ENCODE data around the gene WDR20.
"Not testable (repeated sequence)": the region's sequence is repeated elsewhere in the genome, so short reads cannot be mapped to it uniquely, and the experiment has no call there.

The WDR20 gene

GRCh38 chr14:102095871-102096568, 43.7 kb upstream of the WDR20 start:
- no peaks in the 10 kb centered on the region for H3K36me3 ChIP-seq (ENCODE audit: control insufficient read depth, insufficient read depth, low read length)
- no peaks in the 10 kb centered on the region for H3K27me3 ChIP-seq (replicated peaks; ENCODE audit: control insufficient read depth, insufficient read depth, low read length)
- no peak overlapping the region for H3K4me3 ChIP-seq (replicated peaks; ENCODE audit: low read depth, low read length)
- no peak for TF ChIP-seq CTCF (IDR thresholded peaks at IDR 0.05; ENCODE audit: insufficient read depth, low read length, poor library complexity, severe bottlenecking)
- DNase-seq (ENCODE audit: extremely low read depth, insufficient read length): no peak

- TF ChIP-seq CTCF (IDR thresholded peaks at IDR 0.05; ENCODE audit: insufficient read depth, low read length, poor library complexity, severe bottlenecking): peak; percentile 89
- Histone ChIP-seq H3K27me3 (replicated peaks; ENCODE audit: control insufficient read depth, insufficient read depth, low read length) (no peaks in the 10 kb centered on the region), H3K36me3 (ENCODE audit: control insufficient read depth, insufficient read depth, low read length) (no peaks in the 10 kb centered on the region), H3K4me3 (replicated peaks; ENCODE audit: low read depth, low read length) (no peak overlapping the region)
- no peak for DNase-seq (ENCODE audit: extremely low read depth, insufficient read length)
Observed at GRCh38 chr14:102096569-102097188, 43.0 kb upstream of the WDR20 start.

GRCh38 chr14:102097441-102098135, 42.1 kb upstream of the WDR20 start:
- no peak for DNase-seq (ENCODE audit: extremely low read depth, insufficient read length)
- no peak for TF ChIP-seq CTCF (IDR thresholded peaks at IDR 0.05; ENCODE audit: insufficient read depth, low read length, poor library complexity, severe bottlenecking)
- no peak overlapping the region for H3K4me3 ChIP-seq (replicated peaks; ENCODE audit: low read depth, low read length)
- no peaks in the 10 kb centered on the region for H3K36me3 ChIP-seq (ENCODE audit: control insufficient read depth, insufficient read depth, low read length)
- no peaks in the 10 kb centered on the region for H3K27me3 ChIP-seq (replicated peaks; ENCODE audit: control insufficient read depth, insufficient read depth, low read length)

GRCh38 chr14:102103062-102103695, 36.5 kb upstream of the WDR20 start:
- Histone ChIP-seq H3K4me3 (replicated peaks; ENCODE audit: low read depth, low read length) (no peak overlapping the region), H3K27me3 (replicated peaks; ENCODE audit: control insufficient read depth, insufficient read depth, low read length) (no peaks in the 10 kb centered on the region), H3K36me3 (ENCODE audit: control insufficient read depth, insufficient read depth, low read length) (no peaks in the 10 kb centered on the region)
- peak; percentile 33 for DNase-seq (ENCODE audit: extremely low read depth, insufficient read length)
- TF ChIP-seq CTCF (IDR thresholded peaks at IDR 0.05; ENCODE audit: insufficient read depth, low read length, poor library complexity, severe bottlenecking): no peak

- H3K36me3 ChIP-seq (ENCODE audit: control insufficient read depth, insufficient read depth, low read length): no peaks in the 10 kb centered on the region
- no peaks in the 10 kb centered on the region for H3K27me3 ChIP-seq (replicated peaks; ENCODE audit: control insufficient read depth, insufficient read depth, low read length)
- no peak for TF ChIP-seq CTCF (IDR thresholded peaks at IDR 0.05; ENCODE audit: insufficient read depth, low read length, poor library complexity, severe bottlenecking)
- H3K4me3 ChIP-seq (replicated peaks; ENCODE audit: low read depth, low read length): no peak overlapping the region
- no peak for DNase-seq (ENCODE audit: extremely low read depth, insufficient read length)
Observed at GRCh38 chr14:102105369-102105768, 34.3 kb upstream of the WDR20 start.

- H3K27me3 ChIP-seq (replicated peaks; ENCODE audit: control insufficient read depth, insufficient read depth, low read length); H3K4me3 ChIP-seq (replicated peaks; ENCODE audit: low read depth, low read length); H3K36me3 ChIP-seq (ENCODE audit: control insufficient read depth, insufficient read depth, low read length); DNase-seq (ENCODE audit: extremely low read depth, insufficient read length): not testable (repeated sequence)
Observed at GRCh38 chr14:102109332-102109731, 30.4 kb upstream of the WDR20 start.

Data from GM06990 (cell line).